Hematopoietic multipotent progenitor cell treated with erythropoietin and hydrocortisone succinate and interleukin-3 and kit ligand, for 4 days (in vitro differentiated cells): ENCODE data around the gene ITPKB.
A peak's percentile ranks its signal among the peaks of the same experiment; 100 is the strongest.

Experiments used
- DNase-seq: peaks from one replicate; pipeline ENCODE4 v3.0.0-alpha.2; 2015

Gene ITPKB

GRCh38 chr1:226682871-226683814, 55.9 kb downstream of the ITPKB start:
- no peak for DNase-seq

DNA sequence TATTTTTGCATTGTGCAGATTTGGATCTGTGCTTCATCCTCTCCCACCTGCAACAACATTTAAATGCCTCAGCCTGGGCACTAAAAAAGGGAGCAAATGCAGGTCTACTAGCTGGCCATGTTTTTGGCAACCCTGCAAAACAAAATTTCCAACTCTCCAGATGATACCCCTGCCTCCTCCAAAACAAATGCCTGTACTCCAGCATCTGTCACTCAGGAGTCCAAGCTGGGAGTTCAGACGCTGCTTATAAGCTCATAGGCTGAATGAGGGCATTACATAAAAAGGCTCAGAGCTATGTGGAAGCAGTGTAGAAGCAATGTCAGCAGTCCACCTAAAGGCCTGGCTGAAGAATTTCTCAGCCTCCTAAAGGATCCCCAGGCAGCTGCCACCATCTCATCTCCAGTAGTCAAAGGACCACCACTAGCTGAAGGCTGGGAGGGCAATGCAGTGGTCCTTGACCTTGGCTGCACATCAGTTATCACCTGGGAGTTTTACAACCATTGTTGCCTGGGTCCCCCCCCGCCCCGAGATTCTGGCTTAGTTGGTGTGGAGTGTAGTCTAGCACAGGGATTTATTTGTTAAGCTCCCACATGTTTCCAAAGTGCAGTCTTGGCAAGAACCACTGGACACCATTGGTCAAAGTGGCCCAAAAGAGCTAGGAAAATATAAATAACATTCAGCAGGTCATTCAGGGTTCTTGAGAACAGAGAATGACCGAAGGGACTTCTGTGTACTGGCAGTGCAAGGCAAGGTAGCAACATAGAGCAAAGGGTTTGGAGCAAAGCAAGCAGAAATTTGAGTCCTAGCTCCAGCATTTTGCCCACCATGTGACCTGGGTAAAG, 57.2 kb downstream of the ITPKB start:
- no peak for DNase-seq

DNA sequence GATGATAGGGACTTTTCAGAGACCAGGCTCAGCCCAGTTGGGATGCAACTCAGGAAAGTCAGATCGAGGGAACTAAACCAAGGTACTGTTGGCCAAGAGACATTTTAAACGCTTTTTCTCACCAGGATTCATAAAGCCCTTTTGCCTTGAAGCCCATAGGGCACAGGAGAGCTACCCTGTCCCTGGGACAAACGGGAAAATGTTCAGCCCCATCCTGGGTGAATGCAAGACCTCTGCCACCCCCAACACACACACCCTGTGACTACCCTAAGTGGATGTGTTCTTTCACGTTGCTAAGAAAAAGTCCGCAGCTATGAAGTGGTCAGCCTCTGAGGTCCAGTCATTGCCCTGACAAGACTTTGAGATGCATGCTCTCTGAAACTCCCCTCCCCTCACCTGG, 58.4 kb downstream of the ITPKB start:
- DNase-seq = no peak

DNA sequence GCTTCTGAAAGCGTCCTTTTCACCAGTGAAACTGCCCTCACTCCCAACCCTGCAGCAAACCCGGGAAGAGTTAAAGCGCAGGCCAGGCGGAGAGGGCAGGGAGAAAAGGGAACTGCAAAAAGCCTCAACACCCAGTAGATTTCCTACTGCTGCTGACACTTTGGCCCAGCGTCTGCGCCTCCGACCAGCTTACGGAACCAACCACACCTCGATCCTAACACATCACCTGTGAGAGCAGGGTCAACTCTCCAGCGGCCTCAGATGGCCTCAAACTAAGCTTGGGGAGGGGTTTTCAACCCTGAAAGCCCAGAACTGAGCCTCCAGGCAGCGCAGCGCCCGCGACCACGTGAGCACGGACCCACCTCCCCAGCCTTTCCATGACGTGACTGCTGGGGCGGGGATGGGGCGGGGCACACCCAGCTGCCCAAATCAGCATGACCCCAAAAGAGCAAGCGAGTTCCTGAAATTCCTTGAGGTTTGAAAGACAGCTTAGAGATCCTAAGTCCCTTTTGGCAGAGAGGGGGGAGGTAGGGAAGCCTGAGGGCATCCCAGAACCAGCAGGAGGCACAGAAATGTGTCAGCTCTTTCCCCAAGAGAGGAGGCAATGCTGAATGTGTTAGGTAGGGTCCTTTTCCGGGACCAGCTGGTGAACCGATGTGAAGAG, 59.1 kb downstream of the ITPKB start:
- peak; percentile 82 for DNase-seq

- DNase-seq = peak; percentile 41
These were observed 59.8 kb downstream of the ITPKB start for GRCh38 chr1:226679262-226679661.

- peak; percentile 28 for DNase-seq
These were observed 60.4 kb downstream of the ITPKB start for GRCh38 chr1:226678701-226679100.

GRCh38 chr1:226678251-226678650, 60.8 kb downstream of the ITPKB start:
- peak; percentile 35 for DNase-seq

DNA sequence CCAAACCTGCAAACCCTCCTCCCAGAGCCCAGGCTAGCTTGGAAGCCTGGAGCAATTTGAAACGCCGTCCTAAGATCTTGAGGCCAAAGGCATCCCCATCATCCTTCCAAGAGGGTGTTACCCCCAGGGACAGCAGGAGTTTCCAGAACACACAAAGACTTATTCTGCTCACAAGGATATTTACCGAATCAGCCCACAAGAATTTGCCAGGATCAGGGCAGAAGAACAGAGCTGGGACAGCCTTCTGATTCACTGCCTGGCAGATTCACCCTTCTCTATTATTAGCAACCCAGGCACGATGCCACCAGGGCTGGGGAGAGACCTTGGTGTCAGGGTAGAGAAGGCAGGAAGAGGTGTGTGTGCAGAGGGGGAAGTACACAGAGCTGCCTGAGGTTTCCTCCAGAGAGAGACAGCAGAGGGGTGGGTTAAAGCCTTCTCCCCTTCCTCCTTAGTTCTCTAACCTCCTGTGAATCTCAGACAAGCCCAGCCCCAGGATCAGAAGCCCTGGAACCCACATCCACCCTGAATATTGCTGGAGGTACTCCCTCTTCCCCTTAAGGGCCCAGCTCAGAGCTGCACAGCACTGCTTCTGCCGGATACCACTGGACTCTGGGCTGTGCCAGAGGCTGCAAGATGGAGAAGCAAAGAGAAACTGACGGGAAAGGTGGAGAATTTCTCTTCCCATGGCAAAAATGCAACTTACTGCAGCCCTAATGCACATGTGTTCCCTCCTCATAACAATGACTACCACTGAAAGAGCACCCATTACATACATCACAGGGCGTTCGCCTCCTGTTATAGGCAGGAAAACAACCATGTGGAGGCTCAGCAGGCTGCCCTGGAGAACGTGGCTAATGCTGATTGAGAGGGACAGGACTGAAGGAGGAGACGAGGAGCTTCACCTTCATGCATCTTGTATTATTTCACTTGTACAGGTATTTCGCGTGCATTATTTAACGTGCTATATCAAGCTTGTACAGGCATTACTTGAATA, 61.8 kb downstream of the ITPKB start:
- peak; percentile 79 for DNase-seq

GRCh38 chr1:226676381-226676780, 62.7 kb downstream of the ITPKB start:
- DNase-seq = no peak

DNA sequence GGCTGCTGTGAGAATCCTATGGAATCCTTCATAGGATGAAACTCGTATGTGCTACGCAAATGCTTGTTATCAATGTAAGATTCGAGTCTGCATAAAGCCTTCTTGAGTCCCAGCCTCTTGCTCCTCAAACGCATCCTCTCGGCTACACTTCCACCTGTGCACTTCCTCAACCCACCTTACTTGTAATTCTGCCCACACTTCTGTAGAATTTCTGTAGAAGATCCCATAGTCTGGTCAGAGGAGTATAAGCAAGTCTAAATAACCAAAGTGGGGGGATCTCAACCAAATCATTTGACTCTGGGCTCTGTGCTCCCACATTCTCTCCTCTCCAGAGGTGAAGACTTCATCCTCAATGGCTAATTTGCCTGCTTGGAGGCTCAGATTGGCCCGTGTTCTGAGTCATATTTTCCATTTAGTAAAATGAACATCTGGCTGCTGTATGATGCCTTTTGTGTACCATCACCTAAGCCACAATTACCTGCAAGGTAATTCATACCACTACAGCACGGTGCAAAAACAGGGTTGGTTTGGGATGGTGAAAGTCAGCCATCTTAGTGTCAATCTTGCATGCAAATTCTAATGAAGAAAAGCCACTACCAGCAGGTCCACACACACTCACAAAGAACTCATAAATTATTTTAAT, 63.2 kb downstream of the ITPKB start:
- no peak for DNase-seq

GRCh38 chr1:226674892-226675714, 64.0 kb downstream of the ITPKB start:
- peak; percentile 96 for DNase-seq

GRCh38 chr1:226672339-226672762, 66.7 kb downstream of the ITPKB start:
- DNase-seq = peak; percentile 24

- no peak for DNase-seq
These were observed 67.8 kb downstream of the ITPKB start for GRCh38 chr1:226671277-226671676.

DNA sequence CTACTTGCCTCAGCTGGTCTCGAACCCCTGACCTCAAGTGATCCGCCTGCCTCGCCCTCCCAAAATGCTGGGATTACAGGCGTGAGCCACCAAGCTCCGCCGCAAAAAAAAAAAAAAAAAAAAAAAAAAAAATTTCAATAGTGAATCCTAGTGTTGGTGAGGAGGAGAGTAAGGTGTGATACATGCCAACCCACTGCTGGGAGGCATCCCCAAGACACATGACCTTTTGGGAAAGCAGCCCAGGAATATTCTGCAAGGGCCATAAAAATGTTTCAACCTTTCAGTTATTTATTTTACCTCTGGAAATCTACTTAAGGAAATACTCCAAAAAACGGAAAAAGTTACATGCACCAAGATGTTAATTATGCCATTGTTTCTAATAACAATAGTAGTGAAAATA, 69.0 kb downstream of the ITPKB start:
- no peak for DNase-seq

GRCh38 chr1:226668173-226668560, 70.9 kb downstream of the ITPKB start:
- no peak for DNase-seq

GRCh38 chr1:226666692-226667091, 72.4 kb downstream of the ITPKB start:
- peak; percentile 69 for DNase-seq

DNA sequence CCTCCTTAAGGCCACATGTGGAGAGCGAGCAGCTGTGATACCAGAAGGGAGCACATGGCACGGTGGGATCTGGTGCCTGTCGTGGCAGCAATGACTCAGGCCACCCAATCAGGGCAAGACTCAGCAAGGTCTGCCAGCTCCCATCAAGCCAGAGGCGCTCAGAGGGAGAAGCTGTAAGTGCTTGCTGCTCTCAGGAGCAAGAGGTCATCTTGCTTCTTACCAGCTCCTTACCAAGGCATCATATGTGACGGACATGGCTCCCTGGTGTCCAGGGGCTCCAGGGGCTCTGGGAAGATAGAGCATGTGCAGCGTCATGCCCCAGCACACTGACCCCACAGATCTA, 72.9 kb downstream of the ITPKB start:
- no peak for DNase-seq

DNA sequence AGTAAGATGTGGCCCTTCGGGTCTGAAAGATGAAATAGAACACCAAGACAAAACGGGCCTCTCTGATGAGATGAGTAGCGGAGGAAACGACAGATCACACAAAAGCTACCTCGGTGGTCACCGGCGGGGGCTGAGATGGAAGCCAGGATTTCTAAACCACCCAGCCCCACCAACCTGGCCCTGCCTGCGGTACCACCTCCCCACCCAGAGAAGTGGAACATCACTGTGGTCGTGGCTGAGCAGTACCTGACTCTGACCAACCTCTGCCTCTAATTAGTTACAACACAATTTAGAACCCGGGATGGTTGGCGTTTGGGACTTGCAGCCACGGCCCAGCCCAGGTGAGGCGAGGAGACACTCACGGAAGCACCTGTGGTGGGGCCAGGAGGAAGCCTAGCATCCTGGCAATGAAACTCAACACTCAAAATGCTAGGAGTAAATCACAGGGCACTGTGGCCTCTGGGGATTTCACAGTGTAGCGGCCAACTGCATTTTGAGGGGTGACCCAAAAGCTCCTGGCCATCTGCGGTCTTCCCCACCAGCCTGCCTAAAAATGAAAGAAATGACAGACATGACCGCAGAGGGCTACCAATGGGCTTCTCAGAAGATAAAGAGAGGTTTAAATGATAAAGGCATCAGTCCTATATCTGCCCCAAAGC, 73.4 kb downstream of the ITPKB start:
- DNase-seq = no peak

GRCh38 chr1:226664413-226665101, 74.5 kb downstream of the ITPKB start:
- DNase-seq = no peak
